K562 (cell line): ENCODE results near the gene IL1RL2. TPM values are rescaled to one million over a fixed set of nuclear protein-coding genes. Genes with fewer than 3 reads are reported as not detected.

Experiments used
- ATAC-seq: fragments of 200-7000 bp; cut with Tn5 transposase; 3 replicates; pipeline ENCODE4 v1.9.1; 2020; ENCODE audit warnings: moderate library complexity
- BruUV-seq: library from RNA; stranded (reverse); fragments of 400-500 nt; replicated peaks from 2 replicates; lab custom pipeline; 2021; lab: Mats Ljungman, UMichigan
- CTCF ChIA-PET: fragments of 300-600 bp; formaldehyde crosslinking; extraction: SDS; loops from one replicate; lab custom pipeline; 2021; ENCODE audit warnings: low intra/inter-chr PET ratio; lab: Yijun Ruan, JAX
- POLR2A ChIA-PET: fragments of 300-600, 350-650 bp; sonication (Branson Sonifier 250); formaldehyde crosslinking; extraction: SDS; loops from one replicate; lab custom pipeline; 2021; ENCODE audit warnings: antibody characterized with exemption, inconsistent platforms; lab: Yijun Ruan, JAX
- DNase-seq, 4 experiments: peaks; one replicate each; pipeline versions ENCODE4 v3.0.0 to v3.0.0-alpha.2; 2011 to 2018; ENCODE audit warnings: low spot score in 3 of 4, mixed read lengths in 3 of 4; ENCODE audit errors: extremely low read depth in 1 of 4
- FAIRE-seq: peaks from 2 replicates; lab custom pipeline; 2011; peaks lifted over from hg19 to GRCh38; lab: Jason Lieb, UNC
- H2AFZ ChIP-seq: 2 replicates; pipeline ENCODE4 v1.6.0; 2011; ENCODE audit warnings: low read depth, low read length, control low read depth, inconsistent platforms
- H3K27ac ChIP-seq: fragments of 200-600 bp; 3 replicates; pipeline ENCODE4 v1.8.0; 2011; ENCODE audit warnings: low read depth, mild to moderate bottlenecking, control low read depth, inconsistent platforms, low read length, moderate library complexity, mixed read lengths; ENCODE audit errors: extremely low read depth
- H3K27me3 ChIP-seq, 2 experiments: fragments of 300-600 bp in 1 of 2; 2 replicates in 1 of 2; 3 replicates in 1 of 2; pipeline versions ENCODE4 v1.6.0 to v1.8.0; 2011; ENCODE audit warnings: inconsistent platforms in 2 of 2, low read length in 2 of 2, mild to moderate bottlenecking in 1 of 2, mixed read lengths in 1 of 2, moderate library complexity in 1 of 2; ENCODE audit not compliant: control insufficient read depth in 2 of 2, insufficient read depth in 2 of 2
- H3K36me3 ChIP-seq: fragments of 300-600 bp; 3 replicates; pipeline ENCODE4 v1.8.0; 2011; ENCODE audit warnings: mild to moderate bottlenecking, low read length, inconsistent platforms; ENCODE audit not compliant: control insufficient read depth, insufficient read depth
- H3K4me1 ChIP-seq, 2 experiments: fragments of 200-600 bp in 1 of 2; replicated peaks in 1 of 2; 2 replicates in 1 of 2; 3 replicates in 1 of 2; pipeline versions ENCODE4 v1.5.1 to v1.8.0; 2011; ENCODE audit warnings: inconsistent platforms in 2 of 2, low read length in 2 of 2, mild to moderate bottlenecking in 1 of 2, mixed read lengths in 1 of 2, moderate library complexity in 1 of 2; ENCODE audit not compliant: control insufficient read depth in 2 of 2, insufficient read depth in 2 of 2
- H3K4me2 ChIP-seq: 2 replicates; pipeline ENCODE4 v1.6.1; 2011; ENCODE audit warnings: low read length, control low read depth, inconsistent platforms, mixed read lengths; ENCODE audit not compliant: insufficient read depth
- H3K4me3 ChIP-seq: fragments of 200-600 bp; sonication (generic), shearing (Covaris generic); 2 replicates; pipeline ENCODE4 v1.5.1; 2016; ENCODE audit warnings: control low read depth, inconsistent platforms
- H3K79me2 ChIP-seq: fragments of 200-600 bp; 3 replicates; pipeline ENCODE4 v1.8.0; 2011; ENCODE audit warnings: low read length, inconsistent platforms; ENCODE audit not compliant: control insufficient read depth, insufficient read depth
- H3K9ac ChIP-seq, 2 experiments: 2 replicates each; pipeline versions ENCODE4 v1.6.0 to v1.6.1; 2011; ENCODE audit warnings: low read depth in 2 of 2, low read length in 2 of 2, control low read depth in 1 of 2, inconsistent platforms in 1 of 2, mild to moderate bottlenecking in 1 of 2, mixed read lengths in 1 of 2; ENCODE audit not compliant: insufficient read depth in 1 of 2
- H3K9me1 ChIP-seq: one replicate; pipeline ENCODE4 v1.6.0; 2011; ENCODE audit warnings: inconsistent platforms, mild to moderate bottlenecking, low read length, moderate library complexity; ENCODE audit not compliant: control insufficient read depth, insufficient read depth
- H3K9me3 ChIP-seq: replicated peaks from 2 replicates; pipeline ENCODE4 v1.5.1; 2011; ENCODE audit warnings: low read depth, low read length, inconsistent platforms; ENCODE audit not compliant: control insufficient read depth, insufficient read depth
- H4K20me1 ChIP-seq: replicated peaks from 2 replicates; pipeline ENCODE4 v1.6.1; 2011; ENCODE audit warnings: low read length, inconsistent platforms, mixed read lengths; ENCODE audit not compliant: control insufficient read depth, insufficient read depth
- BCOR ChIP-seq: fragments of 450-650 bp; IDR thresholded peaks from 2 replicates; pipeline ENCODE4 v1.6.1; 2016
- ESRRB ChIP-seq: fragments of 250-450 bp; sonication (Bioruptor Pico); IDR thresholded peaks from 2 replicates; pipeline ENCODE4 v1.5.0; 2020; ENCODE audit warnings: mild to moderate bottlenecking, moderate library complexity, borderline replicate concordance
- GMEB1 ChIP-seq: fragments of 250-450 bp; sonication (Bioruptor Pico); IDR thresholded peaks from 2 replicates; pipeline ENCODE4 v1.4.0; 2020; ENCODE audit warnings: mild to moderate bottlenecking
- GTF2E2 ChIP-seq: fragments of 200-800 bp; sonication (Bioruptor generic); IDR thresholded peaks from 2 replicates; pipeline ENCODE4 v1.6.1; 2016; ENCODE audit warnings: missing genetic modification characterization, missing compliant biosample characterization
- ILK ChIP-seq: fragments of 450-650 bp; IDR thresholded peaks from 2 replicates; pipeline ENCODE4 v1.6.1; 2016; ENCODE audit warnings: missing genetic modification characterization, low read depth, mild to moderate bottlenecking, missing compliant biosample characterization, moderate library complexity, borderline replicate concordance
- IRF9 ChIP-seq: fragments of 450-650 bp; IDR thresholded peaks from 2 replicates; pipeline ENCODE4 v1.6.1; 2016; ENCODE audit warnings: missing biosample characterization, missing genetic modification characterization
- KLF10 ChIP-seq: fragments of 250-450 bp; sonication (Bioruptor Pico); IDR thresholded peaks from 2 replicates; pipeline ENCODE4 v1.6.1; 2021; ENCODE audit warnings: matching md5 sums
- NR1H2 ChIP-seq: sonication (generic); formaldehyde crosslinking; IDR thresholded peaks from 2 replicates; pipeline ENCODE4 v1.4.0; 2020; ENCODE audit warnings: mild to moderate bottlenecking, missing genetic modification reagents
- POLR2A ChIP-seq: fragments of 450-650 bp; conservative IDR thresholded peaks from 2 replicates; pipeline ENCODE4 v1.6.1; 2016
- POLR2G ChIP-seq: fragments of 200-400 bp; formaldehyde crosslinking; IDR thresholded peaks from 2 replicates; pipeline ENCODE4 v1.6.1; 2017; ENCODE audit warnings: low read depth, mild to moderate bottlenecking, antibody characterized with exemption, low read length, moderate library complexity
- POU5F1 ChIP-seq: fragments of 150-350 bp; IDR thresholded peaks from 2 replicates; pipeline ENCODE4 v1.6.1; 2014; ENCODE audit warnings: borderline replicate concordance, low read length, low read depth, mild to moderate bottlenecking; ENCODE audit not compliant: partially characterized antibody
- SMAD4 ChIP-seq: fragments of 250-450 bp; sonication (Bioruptor Pico); conservative IDR thresholded peaks from 2 replicates; pipeline ENCODE4 v1.8.0; 2021; ENCODE audit warnings: inconsistent platforms, mild to moderate bottlenecking, moderate library complexity
- SMARCA5 ChIP-seq: fragments of 450-650 bp; IDR thresholded peaks from 2 replicates; pipeline ENCODE4 v1.6.1; 2016
- VEZF1 ChIP-seq: fragments of 200-800 bp; sonication (Bioruptor generic); IDR thresholded peaks from 2 replicates; pipeline ENCODE4 v1.6.1; 2017; ENCODE audit warnings: missing genetic modification characterization, missing compliant biosample characterization
- ZBTB26 ChIP-seq: fragments of 450-650 bp; formaldehyde crosslinking; IDR thresholded peaks from 2 replicates; pipeline ENCODE4 v1.4.0; 2022; ENCODE audit warnings: missing genetic modification characterization
- ZBTB8A ChIP-seq: fragments of 450-650 bp; IDR thresholded peaks from 2 replicates; pipeline ENCODE4 v1.6.1; 2018; ENCODE audit warnings: mild to moderate bottlenecking, moderate library complexity; ENCODE audit not compliant: partially characterized antibody
- ZNF12 ChIP-seq: sonication (generic); formaldehyde crosslinking; IDR thresholded peaks from 2 replicates; pipeline ENCODE4 v1.4.0; 2020; ENCODE audit warnings: mild to moderate bottlenecking, missing genetic modification reagents
- ZNF23 ChIP-seq: fragments of 250-450 bp; sonication (Bioruptor Pico); IDR thresholded peaks from 2 replicates; pipeline ENCODE4 v1.4.0; 2020; ENCODE audit warnings: mild to moderate bottlenecking
- ZNF324 ChIP-seq: fragments of 250-450 bp; sonication (Bioruptor Pico); IDR thresholded peaks from 2 replicates; pipeline ENCODE4 v1.4.0; 2020; ENCODE audit warnings: mild to moderate bottlenecking
- ZNF347 ChIP-seq: fragments of 450-650 bp; formaldehyde crosslinking; IDR thresholded peaks from 2 replicates; pipeline ENCODE4 v1.4.0; 2020; ENCODE audit warnings: low read depth, mild to moderate bottlenecking, moderate library complexity
- WGBS: fragments of 100-300 bp; shearing (Covaris generic); methylation state at CpG from one replicate; pipeline ENCODE4 v1.1.6; 2016; ENCODE audit warnings: low coverage, mixed read lengths; ENCODE audit not compliant: insufficient coverage; ENCODE audit errors: missing lambda C conversion rate; 5-methylcytosine and 5-hydroxymethylcytosine counted together
- in situ Hi-C: fragments of 300-500 bp; cut with MboI; formaldehyde crosslinking; loops from 4 replicates; pipeline ENCODE4 v1.15.0; 2018; ENCODE audit warnings: inconsistent platforms, mixed read lengths
- intact Hi-C: fragments of 100-400 bp; cut with micrococcal nuclease; formaldehyde crosslinking; loops from 2 replicates; pipeline ENCODE4 v1.14.2; 2022
- polyA plus RNA-seq, 8 experiments: library from polyadenylated mRNA; depleted of rRNA in 4 of 8; stranded (reverse) in 5 of 8; unstranded in 3 of 8; fragments of >200 nt; fragmentation: Nextera tagmentation in 2 of 8; fragmentation: Illumina TruSeq in 1 of 8; extraction: Ambion mirVana in 2 of 8; extraction: Trizol in 1 of 8; gene quantifications; 2 replicates each; pipeline versions ENCODE4 v1.2.1 to v1.2.3, GENCODE V29; 2011 to 2014; ENCODE audit warnings: inconsistent platforms in 1 of 8, missing spikeins in 1 of 8
- total RNA-seq, 7 experiments: library from RNA; depleted of rRNA in 6 of 7; stranded (reverse); fragments of >200 nt in 6 of 7; fragmentation: Illumina TruSeq in 2 of 7; extraction: Trizol in 2 of 7; gene quantifications; 2 replicates each; pipeline versions ENCODE4 v1.2.1 to v1.2.3, GENCODE V29; 2011 to 2021; ENCODE audit warnings: low replicate concordance in 1 of 7

Gene IL1RL2
- total and polyA plus RNA-seq, 9 of the 15 experiments (the other 6 are each of a cell fraction or from before 2014, with no cell fraction given): not detected

GRCh38 chr2:102229141-102229769 is 42.4 kb downstream of the IL1RL2 start:
- ATAC-seq: no peak
- ChIA-PET CTCF (interaction anchor here (0.7 kb wide), 1 partner anchor 226 kb away, joined by 3 read pairs; no protein-coding TSS in a partner anchor), POLR2A (no interaction called here)
- no peak overlapping the region for H3K4me2 ChIP-seq
- peaks cover 3 to 24% of the 10 kb centered on the region in 2 experiments; a peak in 4 of 5 replicates for H3K4me1 ChIP-seq
- no peaks in the 10 kb centered on the region for H4K20me1 ChIP-seq
- intact Hi-C loops: no loop called here
- BruUV-seq: no TSS peak
- H3K27ac ChIP-seq: no peak overlapping the region
- H3K79me2 ChIP-seq: no peaks in the 10 kb centered on the region
- no peak overlapping the region; the same call in 1 of the 2 replicates for H2AFZ ChIP-seq
- no peaks in the 10 kb centered on the region for H3K27me3 ChIP-seq
- H3K9ac ChIP-seq: no peak overlapping the region
- no peaks in the 10 kb centered on the region for H3K9me3 ChIP-seq
- TF ChIP-seq ZBTB8A (no peak), ZNF23 (CRISPR knock-in tag) (no peak), SMARCA5 (no peak), POU5F1 (no peak), POLR2G (no peak), ESRRB (CRISPR knock-in tag) (no peak), NR1H2 (CRISPR knock-in tag) (no peak), BCOR (no peak), IRF9 (tag) (no peak), ILK (tag) (no peak), ZNF324 (no peak), GTF2E2 (no peak), VEZF1 (no peak), ZNF347 (CRISPR knock-in tag) (no peak), ZNF12 (CRISPR knock-in tag) (no peak), ZBTB26 (CRISPR knock-in tag) (no peak), SMAD4 (CRISPR knock-in tag) (no peak), GMEB1 (CRISPR knock-in tag) (no peak), POLR2A (no peak), KLF10 (CRISPR knock-in tag) (no peak)
- 46% methylated on average over 6 of the region's 6 CpGs for WGBS
- no peak for DNase-seq
- in situ Hi-C loops: no loop called here
- no peak overlapping the region for H3K4me3 ChIP-seq
- FAIRE-seq: no peak
- H3K36me3 ChIP-seq: no peaks in the 10 kb centered on the region
- H3K9me1 ChIP-seq: no peaks in the 10 kb centered on the region
